DMS 273 (cell line): ENCODE data around the gene NDEL1.

Experiments used
- DNase-seq: peaks from one replicate; lab custom pipeline; 2025; ENCODE audit not compliant: unreplicated experiment; lab: John Stamatoyannopoulos, UW

NDEL1 gene

GRCh38 chr17:8455665-8456209 lies 20.1 kb downstream of the NDEL1 start:
- no peak for DNase-seq

GRCh38 chr17:8458128-8458527 lies 22.4 kb downstream of the NDEL1 start:
- DNase-seq = no peak

- no peak for DNase-seq
These were observed 23.4 kb downstream of the NDEL1 start for GRCh38 chr17:8459107-8459506.

DNA sequence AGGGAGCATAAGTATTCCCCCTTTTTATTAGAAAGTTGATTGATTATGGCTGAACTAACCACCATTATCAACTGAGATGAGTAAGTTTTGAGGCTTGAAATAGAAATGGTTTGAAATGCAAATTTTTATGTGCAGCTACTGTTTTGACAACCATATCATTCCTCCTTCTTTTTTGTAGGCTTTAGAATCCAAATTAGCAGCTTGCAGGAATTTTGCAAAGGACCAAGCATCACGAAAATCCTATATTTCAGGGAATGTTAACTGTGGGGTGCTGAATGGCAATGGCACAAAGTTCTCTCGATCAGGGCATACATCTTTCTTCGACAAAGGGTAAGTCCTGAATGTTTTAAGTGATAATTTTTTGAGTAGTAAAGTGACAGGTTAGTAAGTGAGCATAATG lies 24.1 kb downstream of the NDEL1 start:
- no peak for DNase-seq

- no peak for DNase-seq
These were observed 26.9 kb downstream of the NDEL1 start for GRCh38 chr17:8462564-8462963.

GRCh38 chr17:8463099-8463498 lies 27.4 kb downstream of the NDEL1 start:
- DNase-seq = no peak

DNA sequence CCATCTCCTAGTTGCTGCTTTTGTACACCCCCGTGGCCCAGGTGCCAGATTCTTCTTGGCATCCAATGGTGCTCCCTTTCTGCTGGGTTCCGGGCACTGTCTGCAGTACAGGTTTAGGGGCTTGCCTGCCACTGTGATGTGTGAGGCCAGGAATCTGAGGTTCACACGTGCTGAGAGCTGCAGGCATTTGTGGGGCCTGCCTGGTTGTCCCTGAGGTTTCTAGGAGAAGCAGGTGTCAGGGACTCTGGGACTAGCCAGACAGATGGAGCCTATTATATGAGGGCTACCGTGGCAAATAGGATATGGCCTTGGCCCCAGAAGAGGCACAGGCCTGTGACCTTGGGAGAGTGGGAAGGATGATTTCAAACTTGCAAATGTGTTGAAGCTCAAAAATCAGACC lies 29.3 kb downstream of the NDEL1 start:
- peak; percentile 29 for DNase-seq

- no peak for DNase-seq
These were observed 29.7 kb downstream of the NDEL1 start for GRCh38 chr17:8465356-8465755.

- no peak for DNase-seq
These were observed 30.1 kb downstream of the NDEL1 start for GRCh38 chr17:8465759-8466158.

- no peak for DNase-seq
These were observed 30.8 kb downstream of the NDEL1 start for GRCh38 chr17:8466456-8466855.

DNA sequence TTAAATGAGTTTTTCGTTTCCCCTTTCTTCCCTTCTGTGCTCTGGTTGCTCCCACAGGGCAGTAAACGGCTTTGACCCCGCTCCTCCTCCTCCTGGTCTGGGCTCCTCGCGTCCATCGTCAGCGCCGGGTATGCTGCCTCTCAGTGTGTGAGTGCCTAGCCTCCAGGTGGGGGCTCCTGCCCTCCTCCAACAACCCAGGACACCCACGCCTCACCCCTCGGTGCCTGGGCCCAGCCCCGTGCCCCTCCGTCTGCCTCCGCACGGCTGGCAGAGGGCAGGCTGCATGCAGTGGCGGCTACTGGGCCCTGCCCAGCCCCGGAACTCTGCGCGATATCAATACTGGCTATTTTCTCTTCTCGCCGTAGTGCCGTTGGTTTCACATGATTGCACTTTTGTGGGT lies 31.2 kb downstream of the NDEL1 start:
- DNase-seq = no peak

- no peak for DNase-seq
These were observed 31.8 kb downstream of the NDEL1 start for GRCh38 chr17:8467527-8467926.

GRCh38 chr17:8468127-8468526 lies 32.4 kb downstream of the NDEL1 start:
- DNase-seq = no peak

GRCh38 chr17:8468980-8469379 lies 33.3 kb downstream of the NDEL1 start:
- no peak for DNase-seq

- no peak for DNase-seq
These were observed 34.3 kb downstream of the NDEL1 start for GRCh38 chr17:8469964-8470363.

DNA sequence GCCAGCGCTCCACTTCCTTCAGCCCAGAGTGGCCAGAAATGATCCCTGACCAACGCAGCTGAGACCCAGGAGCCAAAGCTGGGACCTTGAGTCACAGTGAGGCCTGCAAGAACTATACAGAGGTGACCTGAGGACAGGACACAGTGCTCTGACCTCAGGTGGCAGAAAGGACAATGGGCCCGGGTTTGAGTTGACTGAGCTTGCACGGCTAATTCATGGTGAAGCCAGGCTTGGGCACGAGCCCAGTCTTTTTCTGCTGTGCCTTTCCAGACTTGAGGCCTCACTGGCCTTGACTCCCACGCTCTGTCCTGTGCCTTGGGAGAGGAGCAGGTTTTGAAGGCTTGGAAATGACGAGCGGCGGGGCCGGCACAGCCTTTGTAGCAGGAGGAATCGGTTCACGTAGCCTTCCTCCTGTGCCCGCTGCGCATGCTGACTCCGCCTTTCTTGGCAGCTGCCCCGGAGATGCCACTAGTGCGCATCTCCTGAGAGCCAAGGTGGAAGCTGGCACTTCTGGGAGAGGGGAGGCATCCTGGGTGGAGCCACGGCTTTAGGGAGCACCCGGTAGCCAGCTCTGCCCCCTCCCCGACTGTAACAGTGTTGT lies 34.9 kb downstream of the NDEL1 start:
- DNase-seq = peak; percentile 48

DNA sequence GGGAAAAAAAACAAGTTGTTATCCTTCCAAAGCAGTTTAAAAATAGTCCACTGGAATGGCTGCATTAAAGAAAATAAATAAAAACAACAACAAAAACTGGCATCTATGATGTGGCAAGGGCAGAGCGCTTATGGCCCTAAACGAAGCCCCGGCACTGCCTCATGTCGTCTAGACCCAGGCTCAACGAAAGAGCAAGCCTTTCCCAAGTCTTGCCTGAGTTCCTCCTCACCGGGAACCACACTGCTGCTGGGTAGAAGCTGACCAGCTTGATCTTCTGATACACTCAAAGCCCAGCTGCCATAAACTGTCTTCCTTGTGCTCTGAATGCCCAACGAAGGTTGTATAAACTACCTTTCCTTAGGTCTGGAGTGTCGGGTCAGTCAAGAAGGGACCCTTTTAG lies 37.0 kb downstream of the NDEL1 start:
- DNase-seq = no peak

DNA sequence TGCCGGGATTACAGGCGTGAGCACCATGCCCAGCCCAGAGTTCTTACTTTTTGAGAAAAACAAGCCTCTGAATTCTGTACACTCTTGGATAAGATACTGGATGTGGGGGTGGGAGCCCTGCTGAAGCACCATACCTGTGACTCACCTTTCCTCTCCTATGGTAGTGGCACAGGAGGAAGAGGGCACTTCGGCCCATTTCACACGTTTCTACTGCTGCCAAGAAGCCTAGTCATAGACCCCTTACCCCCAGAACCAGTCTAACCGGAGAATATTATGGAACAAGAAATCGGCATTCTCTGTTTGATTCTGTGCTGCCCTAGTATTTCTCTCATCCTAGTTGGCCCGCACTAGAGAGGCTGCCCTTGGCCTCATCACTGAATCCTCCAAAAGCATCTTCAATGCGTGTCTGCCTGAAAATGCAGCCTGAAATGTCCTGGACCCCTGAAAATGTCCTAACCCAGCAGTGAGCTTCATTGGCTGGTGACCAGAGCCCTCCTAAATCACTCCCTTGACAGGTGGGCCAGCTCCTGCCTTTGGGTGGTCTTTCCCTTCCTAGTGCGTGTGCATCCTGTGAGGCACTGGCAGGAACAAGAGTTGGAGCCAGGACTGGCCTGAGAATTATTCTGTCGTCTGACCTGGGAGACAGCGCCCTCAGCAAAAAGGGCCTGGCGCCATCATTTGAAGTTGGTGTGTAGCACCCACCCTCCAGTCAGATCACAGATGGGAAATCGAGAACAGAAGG lies 37.9 kb downstream of the NDEL1 start:
- no peak for DNase-seq

- DNase-seq = no peak
These were observed 39.1 kb downstream of the NDEL1 start for GRCh38 chr17:8474826-8475225.

DNA sequence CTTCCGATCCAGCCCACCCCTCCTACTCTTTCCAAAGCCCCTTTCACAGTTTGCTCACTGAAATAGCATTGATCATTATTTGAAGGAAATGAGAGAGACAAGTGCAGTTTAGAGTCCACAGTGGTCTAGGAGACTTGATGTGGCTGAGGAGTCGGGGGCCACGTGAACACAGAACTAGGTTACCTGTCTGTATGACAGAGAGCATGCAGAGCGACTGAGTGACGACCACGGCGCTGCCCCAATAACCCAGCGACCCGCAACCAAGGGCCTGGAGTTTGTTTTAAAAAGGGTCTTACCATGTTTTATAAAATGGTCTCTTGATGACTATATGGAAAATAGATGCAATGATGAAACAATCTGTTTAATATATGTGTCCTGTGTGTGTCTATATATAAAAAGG lies 39.5 kb downstream of the NDEL1 start:
- DNase-seq = no peak

- DNase-seq = no peak
These were observed 40.1 kb downstream of the NDEL1 start for GRCh38 chr17:8475781-8476180.

GRCh38 chr17:8476741-8477140 lies 41.1 kb downstream of the NDEL1 start:
- no peak for DNase-seq

- no peak for DNase-seq
These were observed 41.5 kb downstream of the NDEL1 start for GRCh38 chr17:8477171-8477570.
